Adipocyte (in vitro differentiated cells): ENCODE results near the gene RPS6KA4.

Source experiments
- DNase-seq: peaks from one replicate; pipeline ENCODE4 v3.0.0-alpha.2; 2015; ENCODE audit warnings: low read depth
- H3K27me3 ChIP-seq: replicated peaks from 2 replicates; pipeline ENCODE4 v1.7.0; 2013; ENCODE audit warnings: mild to moderate bottlenecking, low read length, moderate library complexity; ENCODE audit not compliant: control insufficient read depth, insufficient read depth
- H3K36me3 ChIP-seq: 2 replicates; pipeline ENCODE4 v1.7.0; 2013; ENCODE audit warnings: low read length, mild to moderate bottlenecking, moderate library complexity; ENCODE audit not compliant: control insufficient read depth, insufficient read depth, severe bottlenecking
- H3K4me1 ChIP-seq: 2 replicates; pipeline ENCODE4 v1.7.0; 2013; ENCODE audit warnings: mild to moderate bottlenecking, low read length, moderate library complexity; ENCODE audit not compliant: control insufficient read depth, insufficient read depth
- H3K4me3 ChIP-seq: 2 replicates; pipeline ENCODE4 v1.7.0; 2013; ENCODE audit warnings: mild to moderate bottlenecking, low read length, moderate library complexity
- H3K9ac ChIP-seq: 2 replicates; pipeline ENCODE4 v1.7.0; 2013; ENCODE audit warnings: mild to moderate bottlenecking, low read length, moderate library complexity
- H3K9me3 ChIP-seq: 2 replicates; pipeline ENCODE4 v1.7.0; 2013; ENCODE audit warnings: mild to moderate bottlenecking, low read length, moderate library complexity; ENCODE audit not compliant: control insufficient read depth

RPS6KA4 gene

GRCh38 chr11:64352099-64352994 lies 6.6 kb upstream of the RPS6KA4 start:
- DNase-seq = no peak
- no peak overlapping the region for H3K9ac ChIP-seq
- H3K36me3 ChIP-seq = no peaks in the 10 kb centered on the region
- H3K4me3 ChIP-seq = no peak overlapping the region
- no peaks in the 10 kb centered on the region for H3K9me3 ChIP-seq
- H3K4me1 ChIP-seq = peaks cover 7% of the 10 kb centered on the region
- no peaks in the 10 kb centered on the region for H3K27me3 ChIP-seq

GRCh38 chr11:64352995-64353714 lies 5.8 kb upstream of the RPS6KA4 start:
- no peaks in the 10 kb centered on the region for H3K9me3 ChIP-seq
- DNase-seq = no peak

GRCh38 chr11:64353715-64354506 lies 5.1 kb upstream of the RPS6KA4 start:
- Histone ChIP-seq H3K9ac (no peak overlapping the region), H3K27me3 (no peaks in the 10 kb centered on the region), H3K4me1 (peaks cover 19% of the 10 kb centered on the region), H3K36me3 (no peaks in the 10 kb centered on the region), H3K4me3 (no peak overlapping the region), H3K9me3 (no peaks in the 10 kb centered on the region)
- DNase-seq = no peak

More at GRCh38 chr11:64352995-64353714, 5.8 kb upstream of the RPS6KA4 start:
- H3K9ac ChIP-seq = no peak overlapping the region
- peaks cover 12% of the 10 kb centered on the region for H3K4me1 ChIP-seq
- H3K36me3 ChIP-seq = no peaks in the 10 kb centered on the region
- H3K27me3 ChIP-seq = no peaks in the 10 kb centered on the region
- H3K4me3 ChIP-seq = no peak overlapping the region

GRCh38 chr11:64355078-64355940 lies 3.7 kb upstream of the RPS6KA4 start:
- peak; percentile 87 for DNase-seq
- Histone ChIP-seq H3K4me3 (peak overlapping the region; percentile 71), H3K9ac (peak overlapping the region; percentile 77), H3K9me3 (no peaks in the 10 kb centered on the region), H3K4me1 (peaks cover 28% of the 10 kb centered on the region), H3K36me3 (no peaks in the 10 kb centered on the region), H3K27me3 (no peaks in the 10 kb centered on the region)

GRCh38 chr11:64356498-64357411 lies 2.2 kb upstream of the RPS6KA4 start:
- H3K9me3 ChIP-seq = no peaks in the 10 kb centered on the region
- no peak overlapping the region for H3K4me3 ChIP-seq
- no peaks in the 10 kb centered on the region for H3K27me3 ChIP-seq
- no peak overlapping the region for H3K9ac ChIP-seq
- peaks cover 10% of the 10 kb centered on the region for H3K36me3 ChIP-seq
- peaks cover 37% of the 10 kb centered on the region for H3K4me1 ChIP-seq
- peak; percentile 52 for DNase-seq

GRCh38 chr11:64357446-64357845 lies 1.5 kb upstream of the RPS6KA4 start:
- no peak overlapping the region for H3K4me3 ChIP-seq
- DNase-seq = no peak
- H3K9me3 ChIP-seq = no peaks in the 10 kb centered on the region
- no peak overlapping the region for H3K9ac ChIP-seq
- peaks cover 37% of the 10 kb centered on the region for H3K4me1 ChIP-seq
- peaks cover 17% of the 10 kb centered on the region for H3K36me3 ChIP-seq
- no peaks in the 10 kb centered on the region for H3K27me3 ChIP-seq

- Histone ChIP-seq H3K4me3 (peak overlapping the region; percentile 97), H3K4me1 (peaks cover 37% of the 10 kb centered on the region), H3K27me3 (no peaks in the 10 kb centered on the region), H3K9ac (peak overlapping the region; percentile 98), H3K9me3 (no peaks in the 10 kb centered on the region), H3K36me3 (peaks cover 23% of the 10 kb centered on the region)
- peak; percentile 4 for DNase-seq
These were observed 942 bp upstream of the RPS6KA4 start for GRCh38 chr11:64357904-64358535.

GRCh38 chr11:64358536-64358906 lies 441 bp upstream of the RPS6KA4 start:
- Histone ChIP-seq H3K27me3 (no peaks in the 10 kb centered on the region), H3K4me3 (peak overlapping the region; percentile 97), H3K36me3 (peaks cover 28% of the 10 kb centered on the region), H3K9ac (peak overlapping the region; percentile 98), H3K4me1 (peaks cover 37% of the 10 kb centered on the region), H3K9me3 (no peaks in the 10 kb centered on the region)
- DNase-seq = no peak

- no peaks in the 10 kb centered on the region for H3K27me3 ChIP-seq
- no peaks in the 10 kb centered on the region for H3K9me3 ChIP-seq
- peaks cover 37% of the 10 kb centered on the region for H3K4me1 ChIP-seq
- peak overlapping the region; percentile 97 for H3K4me3 ChIP-seq
- no peak for DNase-seq
- peaks cover 38% of the 10 kb centered on the region for H3K36me3 ChIP-seq
- peak overlapping the region; percentile 98 for H3K9ac ChIP-seq
These were observed 917 bp downstream of the RPS6KA4 start for GRCh38 chr11:64359712-64360445.
